Neural progenitor cell (in vitro differentiated cells): ENCODE measurements around the gene GABBR2.

ENCODE experiments used
- EZH2 ChIP-seq: fragments of 200-600 bp; sonication (generic); IDR thresholded peaks from 2 replicates; pipeline ENCODE4 v1.6.1; 2017; ENCODE audit warnings: antibody characterized with exemption, mild to moderate bottlenecking, moderate library complexity
- EZH2phosphoT487 ChIP-seq: fragments of 200-600 bp; sonication (generic); IDR thresholded peaks from 2 replicates; pipeline ENCODE4 v1.6.1; 2017; ENCODE audit warnings: antibody characterized with exemption
- TF ChIP-seq, protein P1 (sequence below): fragments of 200-600 bp; sonication (generic); IDR thresholded peaks from 2 replicates; pipeline ENCODE4 v1.5.1; 2017; ENCODE audit warnings: antibody characterized with exemption, mild to moderate bottlenecking

DNA sequence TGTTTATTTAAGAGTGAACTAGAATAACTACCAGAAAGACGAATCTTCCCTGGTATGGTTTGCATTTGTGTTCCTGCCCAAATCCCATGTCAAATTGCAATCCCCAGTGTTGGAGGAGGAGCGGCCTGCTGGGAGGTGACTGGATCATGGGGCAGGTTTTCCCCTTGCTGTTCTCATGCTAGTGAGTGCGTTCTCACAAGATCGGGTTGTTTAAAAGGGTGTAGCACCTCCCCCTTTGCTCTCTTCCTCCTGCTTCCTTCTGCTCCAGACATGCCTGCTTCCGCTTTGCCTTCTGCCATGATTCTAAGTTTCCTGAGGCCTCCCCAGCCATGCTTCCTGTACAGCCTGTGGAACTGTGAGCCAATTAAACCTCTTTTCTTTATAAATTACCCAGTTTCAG lies 242.9 kb downstream of the GABBR2 start:
- TF ChIP-seq, protein P1, sequence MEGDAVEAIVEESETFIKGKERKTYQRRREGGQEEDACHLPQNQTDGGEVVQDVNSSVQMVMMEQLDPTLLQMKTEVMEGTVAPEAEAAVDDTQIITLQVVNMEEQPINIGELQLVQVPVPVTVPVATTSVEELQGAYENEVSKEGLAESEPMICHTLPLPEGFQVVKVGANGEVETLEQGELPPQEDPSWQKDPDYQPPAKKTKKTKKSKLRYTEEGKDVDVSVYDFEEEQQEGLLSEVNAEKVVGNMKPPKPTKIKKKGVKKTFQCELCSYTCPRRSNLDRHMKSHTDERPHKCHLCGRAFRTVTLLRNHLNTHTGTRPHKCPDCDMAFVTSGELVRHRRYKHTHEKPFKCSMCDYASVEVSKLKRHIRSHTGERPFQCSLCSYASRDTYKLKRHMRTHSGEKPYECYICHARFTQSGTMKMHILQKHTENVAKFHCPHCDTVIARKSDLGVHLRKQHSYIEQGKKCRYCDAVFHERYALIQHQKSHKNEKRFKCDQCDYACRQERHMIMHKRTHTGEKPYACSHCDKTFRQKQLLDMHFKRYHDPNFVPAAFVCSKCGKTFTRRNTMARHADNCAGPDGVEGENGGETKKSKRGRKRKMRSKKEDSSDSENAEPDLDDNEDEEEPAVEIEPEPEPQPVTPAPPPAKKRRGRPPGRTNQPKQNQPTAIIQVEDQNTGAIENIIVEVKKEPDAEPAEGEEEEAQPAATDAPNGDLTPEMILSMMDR = no peak
- TF ChIP-seq EZH2phosphoT487 = no peak
- TF ChIP-seq EZH2 = no peak
